Measurements from ENCODE around the gene GPR65.

GRCh38 chr14:88002421-88003075 is 2.4 kb upstream of the GPR65 start:
- TF ChIP-seq CTCF (IDR thresholded peaks at IDR 0.05) (no peak), POLR2AphosphoS5 (IDR thresholded peaks at IDR 0.05) (no peak), POLR2A (IDR thresholded peaks at IDR 0.05) (no peak)

All from prostate gland (tissue), 2 donors.